HUES64 (cell line): ENCODE measurements around the gene ACYP2. TPM values are rescaled to one million over a fixed set of nuclear protein-coding genes. Genes with fewer than 3 reads are reported as not detected.
A peak's percentile ranks its signal among the peaks of the same experiment; 100 is the strongest.
"Not testable (repeated sequence)": the region's sequence is repeated elsewhere in the genome, so short reads cannot be mapped to it uniquely, and the experiment has no call there.

Source experiments
- H3K27ac ChIP-seq: 2 replicates; pipeline ENCODE4 v1.7.0; 2013; ENCODE audit warnings: low read depth, low read length, inconsistent platforms
- H3K27me3 ChIP-seq: 2 replicates; pipeline ENCODE4 v1.6.1; 2013; ENCODE audit warnings: mild to moderate bottlenecking, low read length; ENCODE audit not compliant: insufficient read depth
- H3K36me3 ChIP-seq: 2 replicates; pipeline ENCODE4 v1.6.1; 2013; ENCODE audit warnings: mild to moderate bottlenecking, low read length; ENCODE audit not compliant: insufficient read depth
- H3K4me1 ChIP-seq: 2 replicates; pipeline ENCODE4 v1.6.1; 2013; ENCODE audit warnings: mild to moderate bottlenecking, low read length, moderate library complexity; ENCODE audit not compliant: insufficient read depth
- H3K4me3 ChIP-seq: 2 replicates; pipeline ENCODE4 v1.5.1; 2013; ENCODE audit warnings: mild to moderate bottlenecking, low read length, moderate library complexity
- H3K9ac ChIP-seq: 2 replicates; pipeline ENCODE4 v1.6.1; 2013; ENCODE audit warnings: mild to moderate bottlenecking, low read depth, low read length
- H3K9me3 ChIP-seq: 2 replicates; pipeline ENCODE4 v1.6.1; 2013; ENCODE audit warnings: low read depth, low read length; ENCODE audit not compliant: insufficient read depth
- WGBS: fragments of 150-250, 120-280 bp; methylation state at CpG from one replicate; pipeline ENCODE4 v1.1.7; 2013; ENCODE audit warnings: missing lambda C conversion rate; 5-methylcytosine and 5-hydroxymethylcytosine counted together
- polyA plus RNA-seq, 2 experiments: library from polyadenylated mRNA; stranded (reverse); fragments of 50-300 nt; gene quantifications; one replicate each; pipeline ENCODE4 v1.2.3, GENCODE V29; 2013

Gene ACYP2
- 5.1 TPM for polyA plus RNA-seq (2013, experiment 1 of 2)
- polyA plus RNA-seq (2013, experiment 2 of 2), result 5.2 TPM

DNA sequence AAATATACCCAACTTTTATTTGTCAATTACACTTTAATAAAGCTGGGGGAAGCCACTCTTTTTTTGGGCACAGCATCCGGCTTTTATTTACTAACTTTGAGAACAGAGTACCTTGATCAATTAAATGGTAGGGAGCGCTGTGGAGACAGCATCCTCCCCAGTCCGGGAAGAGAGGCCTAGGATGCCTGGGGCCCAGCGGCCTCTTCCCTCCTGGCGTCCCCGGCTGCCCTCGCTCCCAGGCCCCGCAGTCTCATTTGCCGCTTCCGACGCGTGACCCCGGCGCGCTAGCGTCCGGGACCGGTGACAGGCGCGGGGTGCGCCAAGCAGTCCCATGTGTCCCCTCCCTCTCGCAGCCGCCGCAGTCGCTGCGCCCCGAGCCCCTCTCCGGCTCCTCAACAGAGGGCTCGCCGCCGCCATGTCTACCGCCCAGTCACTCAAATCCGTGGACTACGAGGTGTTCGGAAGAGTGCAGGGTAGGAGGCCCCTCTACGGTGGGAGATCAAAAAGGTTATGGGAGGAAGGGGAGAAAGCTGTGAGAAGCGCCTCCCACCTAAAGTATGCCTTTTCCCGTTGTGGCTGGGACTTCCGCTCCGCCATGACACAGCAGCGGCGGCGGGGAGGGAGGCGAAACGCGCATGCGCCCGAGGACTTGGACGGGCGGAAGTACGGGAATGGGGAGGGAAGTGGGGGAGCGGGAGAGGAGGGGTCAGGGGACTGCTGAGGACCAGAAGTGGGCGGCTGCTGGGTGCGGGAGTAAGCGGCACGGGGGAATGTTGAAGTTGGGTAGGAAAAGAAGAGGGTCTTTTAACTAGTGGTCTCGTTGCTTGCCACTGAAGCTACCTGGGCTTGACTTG is at the start of gene ACYP2:
TSS of gene ACYP2 (plus strand) at position 332 of the 854 bp plus-strand sequence.
- H3K27me3 ChIP-seq, result no peaks in the 10 kb centered on the region
- peaks cover 37% of the 10 kb centered on the region for H3K9me3 ChIP-seq
- peak within 1 kb of the TSS; percentile 80 for H3K4me3 ChIP-seq
- H3K9ac ChIP-seq, result peak within 1 kb of the TSS; percentile 93
- H3K36me3 ChIP-seq, result no peaks in the 10 kb centered on the region; the same call in 1 of the 2 replicates
- H3K27ac ChIP-seq, result peak within 1 kb of the TSS; percentile 97
- 53% methylated on average over 57 of the region's 57 CpGs for WGBS
- H3K4me1 ChIP-seq, result peaks cover 7% of the 10 kb centered on the region; the same call in 1 of the 2 replicates

DNA sequence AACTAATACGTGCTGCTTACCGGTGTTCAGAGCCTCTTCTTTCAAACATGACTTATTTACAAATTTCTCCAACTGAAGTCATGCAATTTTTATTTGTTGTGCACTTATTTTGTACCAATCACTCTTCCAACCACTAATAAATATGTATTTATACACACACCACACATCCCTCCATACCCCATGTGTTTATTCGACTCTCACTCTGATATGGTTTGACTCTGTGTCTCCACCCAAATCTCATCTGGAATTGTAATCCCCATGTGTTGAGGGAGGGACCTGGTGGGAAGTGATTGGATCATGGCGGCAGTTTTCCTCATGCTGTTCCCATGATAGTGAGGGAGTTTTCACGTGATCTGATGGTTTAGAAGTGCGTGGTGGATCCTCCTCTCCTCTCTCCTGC is 49.5 kb upstream of the ACYP2 start:
- Histone ChIP-seq H3K36me3 (no peaks in the 10 kb centered on the region), H3K9ac (no peak overlapping the region), H3K27me3 (no peaks in the 10 kb centered on the region), H3K4me3 (no peak overlapping the region), H3K4me1 (no peaks in the 10 kb centered on the region), H3K27ac (no peak overlapping the region), H3K9me3 (no peaks in the 10 kb centered on the region)
- 95% methylated on average over 5 of the region's 6 CpGs for WGBS

DNA sequence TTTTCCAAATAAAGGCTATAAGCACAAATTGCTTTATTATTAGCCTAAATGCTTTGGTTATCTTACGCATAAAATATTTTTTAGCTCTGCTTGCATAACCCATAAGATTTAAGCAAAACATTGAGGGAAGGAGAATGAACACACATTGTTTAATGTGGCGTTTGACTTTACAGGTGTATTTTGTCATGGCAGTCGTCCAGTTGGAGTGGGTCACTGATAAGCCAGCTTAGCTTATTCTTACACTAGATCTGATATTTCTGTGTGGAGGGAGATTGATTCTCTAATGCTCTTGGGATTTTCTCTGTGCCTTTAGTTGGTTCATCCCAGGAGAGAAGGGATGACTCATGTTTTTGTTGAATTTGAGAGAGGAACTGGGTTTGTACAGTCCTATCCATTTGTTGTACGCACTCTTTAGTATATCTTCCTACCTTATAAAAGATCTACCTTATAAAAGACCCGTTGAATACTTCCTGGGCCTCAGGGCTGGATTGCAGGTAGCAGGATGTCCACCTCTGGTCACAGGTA is 47.5 kb upstream of the ACYP2 start:
- Histone ChIP-seq H3K27ac (no peak overlapping the region), H3K36me3 (no peaks in the 10 kb centered on the region), H3K4me3 (no peak overlapping the region), H3K9me3 (no peaks in the 10 kb centered on the region), H3K4me1 (no peaks in the 10 kb centered on the region; the same call in 1 of the 2 replicates), H3K9ac (no peak overlapping the region), H3K27me3 (no peaks in the 10 kb centered on the region)
- 93% methylated on average over 5 of the region's 5 CpGs for WGBS

DNA sequence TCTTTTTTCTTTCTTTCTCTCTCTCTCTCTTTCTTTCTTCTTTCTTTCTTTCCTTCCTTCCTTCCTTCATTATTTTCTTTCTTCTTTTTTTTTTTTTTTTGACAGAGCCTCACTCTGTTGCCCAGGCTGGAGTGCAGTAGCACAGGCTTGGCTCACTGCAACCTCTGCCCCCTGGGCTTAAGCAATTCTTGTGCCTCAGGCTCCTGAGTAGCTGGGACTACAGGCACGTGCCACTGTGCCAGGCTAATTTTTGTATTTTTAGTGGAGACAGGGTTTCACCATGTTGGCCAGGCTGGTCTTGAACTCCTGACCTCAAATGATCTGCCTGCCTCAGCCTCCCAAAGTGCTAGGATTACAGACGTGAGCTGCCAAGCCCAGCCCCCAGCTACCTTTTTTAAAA is 42.9 kb upstream of the ACYP2 start:
- H3K4me3 ChIP-seq, H3K36me3 ChIP-seq, H3K4me1 ChIP-seq, H3K27me3 ChIP-seq, H3K9ac ChIP-seq, H3K9me3 ChIP-seq, H3K27ac ChIP-seq: not testable (repeated sequence)
- 59% methylated on average over 2 of the region's 2 CpGs for WGBS

DNA sequence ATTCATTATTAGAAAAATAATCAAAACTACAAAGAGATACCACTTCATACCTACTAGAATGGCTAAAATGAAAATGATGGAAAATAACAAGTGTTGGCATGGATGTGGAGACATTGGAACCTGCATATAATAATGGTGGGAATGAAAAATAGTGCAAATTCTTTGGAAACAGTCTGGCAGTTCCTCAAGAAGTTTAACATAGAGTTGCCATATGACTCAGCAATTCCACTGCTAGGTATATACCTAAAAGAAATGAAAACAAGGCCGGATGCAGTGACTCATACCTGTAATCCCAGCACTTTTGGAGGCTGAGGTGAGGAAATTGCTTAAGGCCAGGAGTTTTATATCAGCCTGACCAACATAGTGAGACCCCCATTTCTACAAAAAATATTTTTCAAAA is 41.6 kb upstream of the ACYP2 start:
- no peak overlapping the region for H3K9ac ChIP-seq
- no peaks in the 10 kb centered on the region; the same call in 1 of the 2 replicates for H3K4me1 ChIP-seq
- 100% methylated on average over 1 of the region's 1 CpG for WGBS
- H3K9me3 ChIP-seq, result no peaks in the 10 kb centered on the region
- no peak overlapping the region for H3K27ac ChIP-seq
- no peaks in the 10 kb centered on the region for H3K36me3 ChIP-seq
- H3K4me3 ChIP-seq, result no peak overlapping the region
- H3K27me3 ChIP-seq, result no peaks in the 10 kb centered on the region

DNA sequence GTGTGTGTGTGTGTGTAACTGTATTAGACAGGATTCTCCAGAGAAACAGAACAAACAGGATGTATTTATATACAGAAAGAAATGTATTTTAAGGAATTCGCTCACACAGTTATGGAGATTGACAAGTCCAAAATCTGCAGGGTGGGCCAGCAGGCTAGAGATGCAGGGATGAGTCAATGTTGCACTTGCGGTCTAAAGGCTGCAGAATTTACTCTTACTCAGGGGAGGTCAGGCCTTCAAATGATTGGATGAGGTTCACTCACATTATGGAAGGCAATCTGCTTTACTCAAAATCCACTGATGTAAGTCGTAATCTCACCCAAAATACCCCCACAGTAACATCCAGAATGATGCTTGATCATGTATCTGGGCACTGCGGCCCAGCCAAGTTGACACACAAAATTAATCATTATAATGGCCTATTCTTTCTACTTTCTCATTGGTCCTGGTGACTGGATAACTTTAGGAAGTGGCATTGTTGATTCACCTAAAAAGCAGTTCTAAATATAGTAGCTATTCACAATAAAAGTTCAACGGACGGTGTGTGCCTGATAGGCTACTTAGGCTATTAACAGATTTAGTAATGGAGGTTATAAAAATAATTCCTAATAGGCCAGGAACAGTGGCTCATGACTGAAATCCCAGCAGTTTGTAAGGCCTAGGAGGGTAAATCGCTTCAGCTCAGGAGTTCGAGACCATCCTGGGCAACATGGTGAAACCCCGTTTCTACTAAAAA is 40.6 kb upstream of the ACYP2 start:
- 99% methylated on average over 9 of the region's 9 CpGs for WGBS
- H3K9me3 ChIP-seq, result no peaks in the 10 kb centered on the region
- H3K27ac ChIP-seq, result no peak overlapping the region
- H3K4me1 ChIP-seq, result no peaks in the 10 kb centered on the region; the same call in 1 of the 2 replicates
- H3K27me3 ChIP-seq, result no peaks in the 10 kb centered on the region
- no peak overlapping the region for H3K9ac ChIP-seq
- no peaks in the 10 kb centered on the region for H3K36me3 ChIP-seq
- H3K4me3 ChIP-seq, result no peak overlapping the region

DNA sequence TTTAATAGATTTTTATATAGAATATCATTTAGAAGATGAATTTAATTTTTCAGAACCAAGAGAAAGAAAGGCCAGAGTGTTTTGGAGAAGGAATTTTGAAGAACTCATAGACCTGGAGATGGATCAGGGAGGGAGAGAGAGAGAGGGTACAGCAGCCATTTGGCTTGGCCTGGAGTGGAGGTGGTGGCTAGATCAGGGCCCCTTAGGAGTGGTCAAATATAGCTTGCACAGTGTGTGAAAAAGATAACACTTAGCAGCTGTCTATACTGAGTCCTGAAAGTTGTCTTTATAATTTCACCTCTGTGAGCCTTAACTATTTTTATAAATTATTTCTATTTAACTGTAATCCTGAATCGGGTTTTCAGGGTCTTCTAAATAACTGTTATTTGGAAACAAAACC is 38.8 kb upstream of the ACYP2 start:
- Histone ChIP-seq H3K27me3 (no peaks in the 10 kb centered on the region), H3K27ac (no peak overlapping the region), H3K36me3 (no peaks in the 10 kb centered on the region), H3K4me3 (no peak overlapping the region), H3K4me1 (no peaks in the 10 kb centered on the region; the same call in 1 of the 2 replicates), H3K9me3 (no peaks in the 10 kb centered on the region), H3K9ac (no peak overlapping the region)
- WGBS, result no CpG with 5 or more reads among the region's 1 CpG

DNA sequence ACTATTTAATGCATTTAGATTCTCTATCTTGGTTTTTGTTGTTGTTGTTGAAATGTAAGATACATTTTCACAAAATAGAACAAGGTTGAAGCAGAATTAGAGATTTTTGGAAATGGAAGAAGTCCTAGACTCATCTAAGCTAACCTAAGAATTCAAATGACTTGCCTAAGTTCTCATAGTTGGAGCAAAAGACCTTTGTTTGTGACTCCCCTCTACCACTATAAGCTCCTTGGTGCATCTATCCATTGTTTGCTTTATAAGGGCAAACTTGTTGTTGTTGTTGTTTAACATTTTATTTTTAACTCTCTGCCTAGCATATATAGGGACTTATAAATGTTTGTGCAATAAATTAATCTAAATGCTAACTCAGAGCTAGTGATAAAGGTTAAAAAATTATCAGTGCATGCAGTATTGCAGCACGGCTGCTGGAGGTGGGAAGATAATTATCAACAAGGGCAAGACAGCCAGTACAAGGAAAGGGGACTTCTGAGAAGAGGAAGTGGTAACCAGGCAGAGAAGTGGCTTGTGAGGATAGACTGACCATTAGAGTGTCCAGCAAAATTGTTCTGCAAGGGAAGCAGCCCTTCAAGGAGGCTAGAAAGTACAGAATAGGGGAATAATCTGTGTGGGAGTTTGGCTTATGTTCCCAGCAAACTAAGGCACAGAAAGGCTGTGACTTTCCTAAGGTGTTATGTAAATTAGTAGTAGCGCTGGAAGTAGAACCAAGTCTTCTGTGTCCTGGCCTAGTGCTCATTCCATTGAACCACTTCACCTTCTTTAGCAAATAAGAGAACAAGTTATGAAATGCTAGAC is 38.1 kb upstream of the ACYP2 start:
- no peaks in the 10 kb centered on the region for H3K27me3 ChIP-seq
- H3K36me3 ChIP-seq, result no peaks in the 10 kb centered on the region
- no peaks in the 10 kb centered on the region; the same call in 1 of the 2 replicates for H3K4me1 ChIP-seq
- 84% methylated on average over 2 of the region's 2 CpGs for WGBS
- H3K9ac ChIP-seq, result no peak overlapping the region
- H3K4me3 ChIP-seq, result no peak overlapping the region
- no peaks in the 10 kb centered on the region for H3K9me3 ChIP-seq
- no peak overlapping the region for H3K27ac ChIP-seq

DNA sequence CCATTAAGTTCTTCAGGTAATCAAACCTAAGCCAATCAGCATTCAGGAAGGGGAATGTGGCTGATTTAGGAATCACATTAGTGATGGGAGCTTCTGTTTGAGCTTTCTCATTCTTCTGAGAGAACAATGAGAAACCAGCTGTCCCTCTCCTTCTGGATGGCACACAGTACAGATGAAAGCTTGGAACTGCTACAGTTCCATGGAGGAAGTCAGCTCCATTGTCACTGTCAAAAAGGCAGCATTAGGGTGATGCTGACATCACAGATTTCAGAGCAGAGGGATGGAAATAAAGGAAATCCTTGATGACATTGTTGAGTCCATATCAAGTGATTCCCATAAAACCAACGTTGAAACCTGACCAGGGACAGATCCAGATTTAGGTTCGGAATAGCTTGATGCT is 36.1 kb upstream of the ACYP2 start:
- H3K36me3 ChIP-seq, result no peaks in the 10 kb centered on the region
- H3K4me1 ChIP-seq, result no peaks in the 10 kb centered on the region
- WGBS, result 82% methylated on average over 2 of the region's 2 CpGs
- no peaks in the 10 kb centered on the region for H3K27me3 ChIP-seq
- H3K9ac ChIP-seq, result no peak overlapping the region
- H3K4me3 ChIP-seq, result no peak overlapping the region
- H3K9me3 ChIP-seq, result no peaks in the 10 kb centered on the region
- H3K27ac ChIP-seq, result no peak overlapping the region

DNA sequence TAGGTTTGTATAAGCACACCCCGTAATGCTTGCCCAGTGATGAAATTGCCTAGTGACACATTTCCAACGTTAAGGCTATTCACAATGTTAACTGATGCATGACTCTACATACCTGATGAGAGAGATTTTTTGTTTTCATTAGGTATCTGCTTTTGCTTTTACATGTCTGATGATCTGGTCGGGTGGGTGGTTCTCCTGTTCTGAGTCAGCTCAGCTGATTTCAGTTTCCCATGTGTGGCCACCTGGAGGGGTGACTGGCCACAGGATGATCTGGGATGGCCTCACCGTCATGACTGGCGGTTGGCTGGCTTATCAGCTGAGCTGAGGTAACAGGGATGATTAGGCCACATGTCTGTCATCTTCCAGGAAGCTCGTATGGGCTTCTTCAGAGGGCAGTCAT is 33.8 kb upstream of the ACYP2 start:
- Histone ChIP-seq H3K4me3 (no peak overlapping the region), H3K27ac (no peak overlapping the region), H3K36me3 (no peaks in the 10 kb centered on the region), H3K27me3 (no peaks in the 10 kb centered on the region), H3K4me1 (no peaks in the 10 kb centered on the region), H3K9me3 (no peaks in the 10 kb centered on the region), H3K9ac (no peak overlapping the region)
- 89% methylated on average over 6 of the region's 6 CpGs for WGBS
